22Rv1 (cell line): ENCODE results near the gene TSSK3.

Source experiments
- H3K27ac ChIP-seq: fragments of 450-650 bp; 2 replicates; pipeline ENCODE4 v1.5.1; 2017
- ZFX ChIP-seq: fragments of 450-650 bp; IDR thresholded peaks from 2 replicates; pipeline ENCODE4 v1.6.1; 2017; ENCODE audit warnings: antibody characterized with exemption, borderline replicate concordance
- TF ChIP-seq, protein P1 (sequence below): fragments of 450-650 bp; IDR thresholded peaks from 2 replicates; pipeline ENCODE4 v1.5.1; 2017; ENCODE audit warnings: mild to moderate bottlenecking

TSSK3 gene

DNA sequence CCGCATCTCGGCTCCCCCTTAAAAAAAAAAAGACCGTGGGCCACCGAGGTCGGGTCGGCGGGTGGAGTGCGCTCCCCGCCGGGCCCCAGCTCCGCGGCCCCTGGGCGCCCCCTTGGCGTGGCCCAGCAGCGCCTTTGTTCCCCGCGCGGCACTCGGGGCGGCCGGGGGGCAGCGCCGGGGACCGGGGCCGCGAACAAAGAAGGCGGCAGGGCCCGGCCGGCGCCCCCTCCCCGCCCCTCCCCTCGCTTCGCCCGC is 26.9 kb upstream of the TSSK3 start:
- TF ChIP-seq, protein P1, sequence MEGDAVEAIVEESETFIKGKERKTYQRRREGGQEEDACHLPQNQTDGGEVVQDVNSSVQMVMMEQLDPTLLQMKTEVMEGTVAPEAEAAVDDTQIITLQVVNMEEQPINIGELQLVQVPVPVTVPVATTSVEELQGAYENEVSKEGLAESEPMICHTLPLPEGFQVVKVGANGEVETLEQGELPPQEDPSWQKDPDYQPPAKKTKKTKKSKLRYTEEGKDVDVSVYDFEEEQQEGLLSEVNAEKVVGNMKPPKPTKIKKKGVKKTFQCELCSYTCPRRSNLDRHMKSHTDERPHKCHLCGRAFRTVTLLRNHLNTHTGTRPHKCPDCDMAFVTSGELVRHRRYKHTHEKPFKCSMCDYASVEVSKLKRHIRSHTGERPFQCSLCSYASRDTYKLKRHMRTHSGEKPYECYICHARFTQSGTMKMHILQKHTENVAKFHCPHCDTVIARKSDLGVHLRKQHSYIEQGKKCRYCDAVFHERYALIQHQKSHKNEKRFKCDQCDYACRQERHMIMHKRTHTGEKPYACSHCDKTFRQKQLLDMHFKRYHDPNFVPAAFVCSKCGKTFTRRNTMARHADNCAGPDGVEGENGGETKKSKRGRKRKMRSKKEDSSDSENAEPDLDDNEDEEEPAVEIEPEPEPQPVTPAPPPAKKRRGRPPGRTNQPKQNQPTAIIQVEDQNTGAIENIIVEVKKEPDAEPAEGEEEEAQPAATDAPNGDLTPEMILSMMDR = no peak; the same call in 1 of the 2 replicates
- TF ChIP-seq ZFX = no peak
- H3K27ac ChIP-seq = peak overlapping the region; percentile 89

DNA sequence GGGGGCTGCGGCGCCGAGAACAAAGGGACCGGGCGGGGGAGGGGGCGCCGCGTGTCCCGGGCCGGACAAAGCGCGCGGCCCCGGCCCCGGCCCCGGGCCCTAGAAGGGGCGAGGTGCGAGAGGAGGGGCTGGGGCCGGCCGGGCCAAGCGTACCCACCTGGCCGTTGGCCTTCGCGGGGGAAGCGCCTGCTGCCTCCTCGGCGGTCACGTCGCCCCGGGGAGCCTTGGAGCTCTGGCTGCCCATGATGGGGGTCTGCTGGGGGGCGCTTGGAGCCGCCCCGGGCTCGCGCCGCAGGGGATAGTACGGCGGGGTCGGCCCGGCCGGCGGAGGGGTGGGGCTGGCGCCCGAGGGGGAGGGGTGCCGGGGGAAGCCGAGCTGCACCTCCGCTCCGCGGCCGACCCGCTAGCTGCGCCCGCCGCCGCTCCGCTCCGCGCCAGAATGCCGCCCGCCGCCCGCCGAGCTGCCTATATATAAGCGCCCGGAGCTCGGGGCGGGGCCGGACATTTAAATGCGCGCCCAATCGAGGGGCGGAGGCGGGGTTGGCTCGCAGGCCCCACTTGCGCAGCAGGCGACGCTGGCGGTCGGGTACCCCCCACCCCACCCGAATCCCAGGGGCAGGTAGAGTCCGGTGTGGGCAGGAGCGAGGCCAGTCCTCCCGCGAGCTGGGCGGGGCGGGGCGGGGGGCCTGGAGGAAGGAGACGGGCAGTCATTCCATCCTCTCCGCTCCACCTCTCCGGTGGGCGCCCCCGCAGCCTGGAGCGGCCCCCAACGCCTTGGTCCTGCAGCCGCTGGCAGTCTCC is 26.3 kb upstream of the TSSK3 start, which contains the start of gene MARCKSL1:
TSS of gene MARCKSL1 (minus strand) at position 444 of the 801 bp plus-strand sequence. CDS start at position 244, 200 bp downstream.
- peak within 1 kb of the TSS; percentile 89 for H3K27ac ChIP-seq
- TF ChIP-seq, protein P1 = no peak
- TF ChIP-seq ZFX = no peak

DNA sequence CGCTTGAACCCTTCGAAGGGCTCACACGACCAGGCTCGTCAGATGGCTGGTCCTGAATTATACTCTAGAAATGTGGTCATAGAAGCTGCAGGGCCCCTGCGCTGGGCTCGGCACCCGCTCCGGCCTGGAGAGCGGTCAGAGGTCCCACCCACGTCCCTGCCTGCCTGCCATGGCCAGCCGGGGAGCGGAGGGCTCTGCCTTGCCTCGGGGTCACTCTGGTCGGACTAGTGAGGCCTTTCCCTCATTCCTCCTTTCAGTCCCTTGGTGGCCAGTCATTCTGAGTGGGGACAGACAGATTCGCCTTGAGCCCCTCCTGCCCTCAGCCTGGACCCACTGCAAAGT is 25.8 kb upstream of the TSSK3 start:
- no peak overlapping the region for H3K27ac ChIP-seq
- TF ChIP-seq ZFX = no peak
- TF ChIP-seq, protein P1 = no peak

DNA sequence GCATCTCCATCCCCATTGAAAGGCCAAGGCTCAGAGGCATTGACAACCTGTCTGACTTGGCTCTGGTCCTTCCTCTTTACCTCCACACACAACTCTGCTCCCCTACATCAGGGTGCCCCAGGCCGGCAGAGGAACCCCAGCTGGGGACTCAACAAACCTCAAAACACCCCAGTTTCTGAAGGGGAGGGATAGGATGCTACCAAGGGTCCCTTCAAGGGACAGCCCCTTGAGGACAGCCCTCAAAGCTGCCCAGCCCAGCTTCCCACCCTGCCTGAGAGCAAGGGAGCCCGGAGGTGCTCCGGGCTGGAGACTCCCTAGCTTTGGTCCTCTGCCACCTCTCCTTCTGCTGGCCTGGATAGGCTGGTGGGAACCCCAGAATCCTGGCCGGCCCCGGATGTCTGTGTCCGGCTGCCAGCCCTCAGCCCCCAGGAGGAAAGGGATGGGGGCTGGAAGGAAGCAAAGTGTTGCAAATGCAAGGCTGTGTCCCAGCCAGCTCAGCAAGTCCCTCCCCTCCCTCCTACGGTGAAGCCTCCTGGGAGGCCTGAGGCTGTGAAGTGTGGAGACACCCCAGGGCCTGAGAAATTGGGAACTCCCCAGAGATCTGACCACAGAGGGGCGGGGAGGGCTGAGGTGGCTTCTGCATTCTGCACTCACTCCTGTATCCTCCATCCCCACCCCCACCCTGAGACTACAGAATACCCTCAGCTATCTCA is 25.2 kb upstream of the TSSK3 start:
- no peak for TF ChIP-seq ZFX
- TF ChIP-seq, protein P1 = no peak

DNA sequence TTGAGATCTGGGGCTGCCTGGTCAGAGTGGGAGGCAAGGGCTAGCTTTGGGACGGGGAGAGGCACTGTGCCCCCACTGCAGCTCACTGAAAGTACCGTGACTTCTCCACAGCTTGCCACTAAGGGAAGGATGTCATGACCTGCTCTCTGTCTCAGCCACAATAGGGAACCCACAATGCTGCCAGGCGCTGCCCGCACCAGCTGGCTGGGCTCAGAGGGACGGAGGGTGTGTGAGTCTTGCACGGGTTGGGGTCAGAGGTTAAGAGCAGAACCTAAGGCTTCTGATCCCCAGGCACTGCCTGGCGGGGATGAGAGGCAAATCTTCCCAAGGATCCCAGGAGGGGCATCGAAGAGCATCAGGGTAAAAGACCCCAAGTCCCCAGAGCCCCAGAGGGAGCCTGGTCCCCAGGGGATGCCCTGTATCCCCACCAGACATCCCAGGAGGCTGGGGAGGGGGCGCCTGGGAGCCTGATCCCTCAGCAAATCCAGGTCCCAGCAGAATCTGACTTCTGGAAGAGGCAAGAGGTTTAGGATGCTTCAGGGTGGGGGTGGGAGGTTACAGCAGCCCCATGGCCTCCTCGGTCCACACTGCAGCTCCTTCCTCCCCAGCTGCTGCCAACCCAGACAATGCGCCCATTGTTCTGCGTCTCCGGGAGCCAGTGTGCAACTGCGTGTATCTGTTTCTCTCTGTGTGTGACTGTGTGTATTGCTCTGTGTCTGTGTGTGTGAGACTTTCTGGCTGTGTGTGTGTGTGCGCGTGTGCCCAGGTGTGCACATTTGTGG is 24.3 kb upstream of the TSSK3 start:
- H3K27ac ChIP-seq = no peak overlapping the region
- TF ChIP-seq, protein P1 = no peak
- TF ChIP-seq ZFX = no peak

More for the DNA sequence above, 25.2 kb upstream of the TSSK3 start:
- no peak overlapping the region for H3K27ac ChIP-seq

DNA sequence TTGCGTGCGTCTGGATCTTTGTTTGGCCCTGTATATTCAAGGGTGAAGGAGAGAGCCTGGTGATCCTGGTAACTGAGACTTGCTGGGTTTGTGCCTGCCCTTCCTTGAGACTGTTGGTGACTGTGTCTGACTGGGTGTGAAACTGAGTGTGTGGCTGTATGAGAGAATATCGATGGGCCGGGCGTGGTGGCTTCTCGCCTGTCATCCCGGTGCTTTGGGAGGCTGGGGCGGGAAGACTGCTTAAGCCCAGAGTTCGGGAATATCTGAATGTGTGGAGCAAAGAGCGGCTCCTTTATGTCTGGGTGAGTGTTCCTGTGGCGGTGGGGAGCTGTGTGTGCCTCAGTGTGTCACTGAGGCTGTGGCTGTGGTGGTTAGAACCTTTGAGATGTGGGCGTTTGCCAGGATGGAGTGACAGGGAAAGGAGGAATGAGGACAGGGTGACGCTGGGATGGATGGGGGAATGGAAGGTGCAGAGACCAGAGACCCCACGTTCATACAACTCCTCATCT is 23.6 kb upstream of the TSSK3 start:
- H3K27ac ChIP-seq = no peak overlapping the region
- TF ChIP-seq, protein P1 = no peak
- no peak for TF ChIP-seq ZFX
